Neuronal stem cell (in vitro differentiated cells): ENCODE results near the gene ITGB5.

Experiments used
- DNase-seq: peaks from one replicate; pipeline ENCODE4 v3.0.0-alpha.2; 2013; ENCODE audit warnings: low spot score
- H2AFZ ChIP-seq: one replicate; pipeline ENCODE4 v1.6.1; 2013; ENCODE audit warnings: mild to moderate bottlenecking, low read length, inconsistent platforms
- H2AK5ac ChIP-seq: 2 replicates; pipeline ENCODE4 v1.6.1; 2013; ENCODE audit warnings: low read depth, mild to moderate bottlenecking, inconsistent platforms, low read length, moderate library complexity, mixed read lengths
- H2BK120ac ChIP-seq: 2 replicates; pipeline ENCODE4 v1.6.1; 2013; ENCODE audit warnings: low read depth, mild to moderate bottlenecking, inconsistent platforms, low read length, moderate library complexity, mixed read lengths
- H2BK12ac ChIP-seq: one replicate; pipeline ENCODE4 v1.6.1; 2013; ENCODE audit warnings: low read length, inconsistent platforms
- H2BK15ac ChIP-seq: 2 replicates; pipeline ENCODE4 v1.6.1; 2013; ENCODE audit warnings: mild to moderate bottlenecking, low read length, inconsistent platforms, mixed read lengths
- H2BK5ac ChIP-seq: one replicate; pipeline ENCODE4 v1.6.1; 2013; ENCODE audit warnings: inconsistent platforms, mild to moderate bottlenecking, low read length, moderate library complexity
- H3K14ac ChIP-seq: one replicate; pipeline ENCODE4 v1.6.1; 2013; ENCODE audit warnings: low read length, inconsistent platforms
- H3K18ac ChIP-seq: 2 replicates; pipeline ENCODE4 v1.6.1; 2013; ENCODE audit warnings: low read length, inconsistent platforms
- H3K23ac ChIP-seq: 2 replicates; pipeline ENCODE4 v1.6.1; 2013; ENCODE audit warnings: low read depth, mild to moderate bottlenecking, mixed read lengths, low read length, inconsistent platforms; ENCODE audit not compliant: poor library complexity
- H3K27ac ChIP-seq: replicated peaks from 3 replicates; pipeline ENCODE4 v1.5.1; 2013; ENCODE audit warnings: low read length, inconsistent platforms
- H3K27me3 ChIP-seq, 3 experiments: 2 replicates each; pipeline ENCODE4 v1.6.1; 2013; ENCODE audit warnings: low read length in 3 of 3, mild to moderate bottlenecking in 2 of 3, inconsistent platforms in 1 of 3, low read depth in 1 of 3, mixed read lengths in 1 of 3, moderate library complexity in 1 of 3; ENCODE audit not compliant: control insufficient read depth in 3 of 3, insufficient read depth in 3 of 3
- H3K36me3 ChIP-seq, 2 donors: replicated peaks in 1 of 2; 2 replicates each; pipeline ENCODE4 v1.6.1; 2013; ENCODE audit warnings: low read length in 2 of 2; ENCODE audit not compliant: control insufficient read depth in 2 of 2, insufficient read depth in 2 of 2
- H3K4ac ChIP-seq: 2 replicates; pipeline ENCODE4 v1.6.1; 2013; ENCODE audit warnings: inconsistent platforms, mild to moderate bottlenecking, low read length, moderate library complexity
- H3K4me1 ChIP-seq, 2 donors: 1 replicate in 1 of 2; 2 replicates in 1 of 2; pipeline ENCODE4 v1.6.1; 2013; ENCODE audit warnings: low read length in 2 of 2, low read depth in 1 of 2; ENCODE audit not compliant: control insufficient read depth in 2 of 2, insufficient read depth in 1 of 2
- H3K4me2 ChIP-seq: one replicate; pipeline ENCODE4 v1.6.1; 2013; ENCODE audit warnings: mild to moderate bottlenecking, low read length, inconsistent platforms; ENCODE audit not compliant: insufficient read depth, poor library complexity, severe bottlenecking
- H3K4me3 ChIP-seq, 2 donors: 2 replicates each; pipeline ENCODE4 v1.5.1; 2013; ENCODE audit warnings: low read length in 2 of 2, mild to moderate bottlenecking in 2 of 2, inconsistent platforms in 1 of 2, moderate library complexity in 1 of 2
- H3K79me1 ChIP-seq: one replicate; pipeline ENCODE4 v1.6.1; 2013; ENCODE audit warnings: low read depth, mild to moderate bottlenecking, inconsistent platforms, low read length, moderate library complexity
- H3K9ac ChIP-seq: one replicate; pipeline ENCODE4 v1.6.1; 2013; ENCODE audit warnings: mild to moderate bottlenecking, low read depth, low read length, inconsistent platforms; ENCODE audit not compliant: poor library complexity
- H3K9me3 ChIP-seq, 2 donors: replicated peaks in 1 of 2; 2 replicates each; pipeline versions ENCODE3 to v1.6.1; 2013; ENCODE audit warnings: low read length in 2 of 2, mild to moderate bottlenecking in 2 of 2, inconsistent platforms in 1 of 2, low read depth in 1 of 2, mixed read lengths in 1 of 2, moderate library complexity in 1 of 2; ENCODE audit not compliant: control insufficient read depth in 2 of 2, insufficient read depth in 1 of 2
- H4K8ac ChIP-seq: one replicate; pipeline ENCODE4 v1.6.1; 2013; ENCODE audit warnings: low read depth, mild to moderate bottlenecking, inconsistent platforms, low read length, moderate library complexity
- H4K91ac ChIP-seq: one replicate; pipeline ENCODE4 v1.6.1; 2013; ENCODE audit warnings: low read length, low read depth, mild to moderate bottlenecking, inconsistent platforms; ENCODE audit not compliant: poor library complexity
- WGBS, 2 donors: extraction: QIAGEN DNeasy Blood & Tissue Kit; methylation state at CpG; one replicate each; pipeline ENCODE4 v1.1.7; 2013; ENCODE audit warnings: missing lambda C conversion rate in 2 of 2, mixed read lengths in 1 of 2; ENCODE audit not compliant: insufficient read length in 2 of 2, insufficient replicate concordance in 1 of 2; ENCODE audit errors: extremely low coverage in 2 of 2; 5-methylcytosine and 5-hydroxymethylcytosine counted together

The ITGB5 gene

GRCh38 chr3:124843506-124844177, 43.5 kb downstream of the ITGB5 start:
- H3K18ac ChIP-seq = no peak overlapping the region
- no peak overlapping the region for H3K23ac ChIP-seq
- no peak overlapping the region for H3K14ac ChIP-seq
- peaks cover 5% of the 10 kb centered on the region for H3K79me1 ChIP-seq
- DNase-seq = no peak
- WGBS, 2 donors = no CpG with 5 or more reads among the region's 5 CpGs
- no peak overlapping the region for H4K8ac ChIP-seq
- no peak overlapping the region for H3K9ac ChIP-seq
- H3K4ac ChIP-seq = no peak overlapping the region
- no peak overlapping the region for H2BK15ac ChIP-seq
- H3K9me3 ChIP-seq = peaks cover 0 to 3% of the 10 kb centered on the region in 2 donors
- H3K27me3 ChIP-seq = no peaks in the 10 kb centered on the region
- H2BK12ac ChIP-seq = no peak overlapping the region
- peaks cover 6 to 26% of the 10 kb centered on the region in 2 donors for H3K36me3 ChIP-seq
- H3K4me1 ChIP-seq = peaks cover 0 to 2% of the 10 kb centered on the region in 2 donors
- no peak overlapping the region for H2BK5ac ChIP-seq
- H3K4me2 ChIP-seq = no peak overlapping the region
- no peak overlapping the region for H3K4me3 ChIP-seq
- no peak overlapping the region for H4K91ac ChIP-seq
- H2AFZ ChIP-seq = no peak overlapping the region
- H2AK5ac ChIP-seq = no peak overlapping the region
- H2BK120ac ChIP-seq = no peak overlapping the region
- no peak overlapping the region for H3K27ac ChIP-seq

- no peak overlapping the region for H2BK5ac ChIP-seq
- H2BK15ac ChIP-seq = no peak overlapping the region
- H3K79me1 ChIP-seq = peaks cover 2% of the 10 kb centered on the region
- H3K9ac ChIP-seq = no peak overlapping the region
- H3K4me2 ChIP-seq = no peak overlapping the region
- H3K4me3 ChIP-seq = no peak overlapping the region
- H3K4ac ChIP-seq = no peak overlapping the region
- no peaks in the 10 kb centered on the region for H3K27me3 ChIP-seq
- H3K18ac ChIP-seq = no peak overlapping the region
- H4K8ac ChIP-seq = no peak overlapping the region
- H3K36me3 ChIP-seq = peaks cover 3 to 22% of the 10 kb centered on the region in 2 donors
- H3K23ac ChIP-seq = no peak overlapping the region
- H4K91ac ChIP-seq = no peak overlapping the region
- no peak overlapping the region for H2BK120ac ChIP-seq
- H3K4me1 ChIP-seq = peaks cover 0 to 2% of the 10 kb centered on the region in 2 donors
- no peak overlapping the region for H2AFZ ChIP-seq
- no peak for DNase-seq
- H3K9me3 ChIP-seq = peaks cover 0 to 2% of the 10 kb centered on the region in 2 donors
- H2AK5ac ChIP-seq = no peak overlapping the region
- H3K27ac ChIP-seq = no peak overlapping the region
- no peak overlapping the region for H2BK12ac ChIP-seq
- WGBS, 2 donors = no CpG with 5 or more reads among the region's 4 CpGs
- no peak overlapping the region for H3K14ac ChIP-seq
These were observed 44.1 kb downstream of the ITGB5 start for GRCh38 chr3:124843047-124843446.

DNA sequence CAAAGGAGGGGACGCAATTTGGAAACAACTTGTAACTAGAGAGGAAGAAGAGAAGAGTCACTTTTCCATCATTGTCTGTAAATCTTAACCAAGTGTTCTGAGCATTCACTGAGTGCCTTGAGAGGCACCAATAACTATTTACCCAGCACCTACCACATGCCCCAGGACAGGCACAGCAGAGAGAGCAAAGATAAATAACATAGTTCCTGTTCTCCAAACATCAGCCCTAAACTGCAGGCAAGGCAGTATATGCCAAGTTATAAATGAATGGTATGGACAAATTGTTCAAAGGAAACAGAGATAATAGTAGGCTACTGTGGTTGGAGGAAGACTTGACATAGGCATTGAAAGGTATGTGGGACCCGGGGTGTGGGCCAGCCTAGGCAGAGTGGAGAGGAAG, 45.6 kb downstream of the ITGB5 start:
- H2BK12ac ChIP-seq = no peak overlapping the region
- no peak overlapping the region for H3K23ac ChIP-seq
- H4K8ac ChIP-seq = no peak overlapping the region
- H3K79me1 ChIP-seq = peaks cover 2% of the 10 kb centered on the region
- no peak overlapping the region for H2BK120ac ChIP-seq
- no peak overlapping the region for H3K18ac ChIP-seq
- no peak overlapping the region for H2AK5ac ChIP-seq
- no peak overlapping the region for H2BK5ac ChIP-seq
- H3K14ac ChIP-seq = no peak overlapping the region
- no peak overlapping the region for H4K91ac ChIP-seq
- H3K36me3 ChIP-seq = peaks cover 0 to 17% of the 10 kb centered on the region in 2 donors
- WGBS, 2 donors = no CpG with 5 or more reads among the region's 2 CpGs
- peaks cover 4 to 15% of the 10 kb centered on the region in 2 donors for H3K4me1 ChIP-seq
- DNase-seq = no peak
- no peak overlapping the region for H3K9ac ChIP-seq
- no peaks in the 10 kb centered on the region for H3K9me3 ChIP-seq
- no peak overlapping the region for H3K27ac ChIP-seq
- H3K27me3 ChIP-seq = no peaks in the 10 kb centered on the region
- H2AFZ ChIP-seq = no peak overlapping the region
- no peak overlapping the region for H3K4me3 ChIP-seq
- H2BK15ac ChIP-seq = no peak overlapping the region
- H3K4ac ChIP-seq = no peak overlapping the region
- H3K4me2 ChIP-seq = no peak overlapping the region

GRCh38 chr3:124840331-124840730, 46.8 kb downstream of the ITGB5 start:
- H2BK120ac ChIP-seq = no peak overlapping the region
- no peaks in the 10 kb centered on the region for H3K9me3 ChIP-seq
- no peak overlapping the region for H2BK12ac ChIP-seq
- no peak for DNase-seq
- no peaks in the 10 kb centered on the region for H3K27me3 ChIP-seq
- H3K4me3 ChIP-seq = no peak overlapping the region
- no peak overlapping the region for H2AFZ ChIP-seq
- H3K9ac ChIP-seq = no peak overlapping the region
- H3K27ac ChIP-seq = no peak overlapping the region
- peaks cover 10 to 20% of the 10 kb centered on the region in 2 donors for H3K4me1 ChIP-seq
- H3K4me2 ChIP-seq = no peak overlapping the region
- no peak overlapping the region for H3K18ac ChIP-seq
- H2BK15ac ChIP-seq = no peak overlapping the region
- H3K36me3 ChIP-seq = peaks cover 0 to 17% of the 10 kb centered on the region in 2 donors
- no peak overlapping the region for H3K14ac ChIP-seq
- H3K79me1 ChIP-seq = peaks cover 2% of the 10 kb centered on the region
- H4K8ac ChIP-seq = no peak overlapping the region
- WGBS, 2 donors = no CpG with 5 or more reads among the region's 2 CpGs
- no peak overlapping the region for H3K4ac ChIP-seq
- H3K23ac ChIP-seq = no peak overlapping the region
- no peak overlapping the region for H2BK5ac ChIP-seq
- H2AK5ac ChIP-seq = no peak overlapping the region
- H4K91ac ChIP-seq = no peak overlapping the region
